ENCODE data around the gene UNC5B. TPM values are rescaled to one million over a fixed set of nuclear protein-coding genes. Genes with fewer than 3 reads are reported as not detected.

UNC5B gene
- polyA plus RNA-seq, 3 donors from 2014 or later = 0.06 to 0.34 TPM; not detected in 1

GRCh38 chr10:71197955-71198354, 14.4 kb upstream of the UNC5B start:
- Mint-ChIP-seq H3K36me3 (peaks cover 0 to 3% (median 0%) of the 10 kb centered on the region in 3 donors), H3K27ac (no peak overlapping the region), H3K4me3 (no peak overlapping the region), H3K27me3 (ENCODE audit: low read depth in 3 of 3) (peaks cover 0 to 4% (median 3%) of the 10 kb centered on the region in 3 donors), H3K4me1 (no peaks in the 10 kb centered on the region), H3K9me3 (peaks cover 0 to 16% (median 8%) of the 10 kb centered on the region in 6 donors)
- DNase-seq = no peak

- no peak overlapping the region for H3K27ac Mint-ChIP-seq
- H3K4me1 Mint-ChIP-seq = no peaks in the 10 kb centered on the region
- no peak overlapping the region for H3K4me3 Mint-ChIP-seq
- H3K36me3 Mint-ChIP-seq = peaks cover 0 to 3% (median 0%) of the 10 kb centered on the region in 3 donors
- peaks cover 0 to 16% (median 8%) of the 10 kb centered on the region in 6 donors for H3K9me3 Mint-ChIP-seq
- H3K27me3 Mint-ChIP-seq (ENCODE audit: low read depth in 3 of 3) = peaks cover 0 to 4% (median 0%) of the 10 kb centered on the region in 3 donors
- no peak for DNase-seq
Observed at GRCh38 chr10:71201849-71202248, 10.5 kb upstream of the UNC5B start.

- H3K27ac Mint-ChIP-seq = no peak overlapping the region
- no peak for DNase-seq
- H3K9me3 Mint-ChIP-seq = peaks cover 0 to 15% (median 8%) of the 10 kb centered on the region in 6 donors
- H3K27me3 Mint-ChIP-seq (ENCODE audit: low read depth in 3 of 3) = peaks cover 0 to 6% (median 0%) of the 10 kb centered on the region in 3 donors
- peaks cover 0 to 3% (median 0%) of the 10 kb centered on the region in 3 donors for H3K36me3 Mint-ChIP-seq
- no peak overlapping the region for H3K4me3 Mint-ChIP-seq
- no peaks in the 10 kb centered on the region for H3K4me1 Mint-ChIP-seq
Observed at GRCh38 chr10:71202314-71202713, 10.1 kb upstream of the UNC5B start.

DNA sequence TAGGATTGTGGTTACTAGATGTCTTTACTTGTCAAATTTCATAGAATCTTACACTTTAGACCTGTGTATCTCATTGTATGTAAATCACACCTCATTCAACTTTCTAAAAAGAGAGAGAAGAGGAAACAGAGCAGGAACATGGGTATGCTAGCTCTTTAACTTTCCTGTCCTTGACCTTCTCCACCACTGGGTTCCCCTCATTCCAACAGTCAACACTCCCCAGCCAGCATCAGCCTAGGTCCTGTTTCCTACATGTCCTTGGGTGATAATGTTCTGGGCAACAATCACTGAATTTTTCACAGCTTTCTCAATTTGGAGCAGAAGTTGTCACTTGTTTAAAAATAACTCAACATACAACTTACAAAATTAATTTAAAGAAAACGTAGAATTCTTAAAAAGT, 9.2 kb upstream of the UNC5B start:
- H3K4me3 Mint-ChIP-seq = no peak overlapping the region
- no peaks in the 10 kb centered on the region for H3K36me3 Mint-ChIP-seq
- peaks cover 0 to 10% (median 5%) of the 10 kb centered on the region in 6 donors for H3K9me3 Mint-ChIP-seq
- DNase-seq = no peak
- H3K4me1 Mint-ChIP-seq = no peaks in the 10 kb centered on the region
- H3K27ac Mint-ChIP-seq = no peak overlapping the region
- H3K27me3 Mint-ChIP-seq (ENCODE audit: low read depth in 3 of 3) = peaks cover 0 to 7% (median 4%) of the 10 kb centered on the region in 3 donors

DNA sequence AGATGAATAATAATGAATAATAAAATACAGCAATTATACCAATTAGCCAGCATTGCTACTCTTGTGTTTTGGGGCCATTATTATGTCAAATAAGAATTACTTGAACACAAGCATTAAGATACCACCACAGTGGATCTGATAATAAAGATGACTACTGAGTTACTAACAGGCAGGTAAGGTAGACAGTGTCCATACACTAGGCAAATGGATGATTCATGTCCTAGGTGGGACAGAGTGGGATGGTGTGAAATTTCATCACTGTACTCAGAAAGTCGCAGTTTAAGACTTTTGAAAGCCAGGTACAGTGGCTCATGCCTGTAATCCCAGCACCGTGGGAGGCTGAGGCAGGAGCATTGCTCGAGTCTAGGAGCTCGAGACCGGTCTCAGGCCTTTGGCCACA, 8.7 kb upstream of the UNC5B start:
- H3K4me1 Mint-ChIP-seq = no peaks in the 10 kb centered on the region
- peaks cover 0 to 4% (median 1%) of the 10 kb centered on the region in 6 donors for H3K9me3 Mint-ChIP-seq
- no peaks in the 10 kb centered on the region for H3K36me3 Mint-ChIP-seq
- DNase-seq = no peak
- no peak overlapping the region for H3K27ac Mint-ChIP-seq
- no peak overlapping the region for H3K4me3 Mint-ChIP-seq
- H3K27me3 Mint-ChIP-seq (ENCODE audit: low read depth in 3 of 3) = peaks cover 0 to 7% (median 4%) of the 10 kb centered on the region in 3 donors

GRCh38 chr10:71204746-71205145, 7.6 kb upstream of the UNC5B start:
- no peak for DNase-seq
- Mint-ChIP-seq H3K36me3 (no peaks in the 10 kb centered on the region), H3K4me1 (no peaks in the 10 kb centered on the region), H3K27me3 (ENCODE audit: low read depth in 3 of 3) (peaks cover under 1 to 6% (median 4%) of the 10 kb centered on the region in 3 donors), H3K4me3 (no peak overlapping the region), H3K27ac (no peak overlapping the region), H3K9me3 (peaks cover 0 to 2% (median 0%) of the 10 kb centered on the region in 6 donors)

GRCh38 chr10:71205468-71205867, 6.9 kb upstream of the UNC5B start:
- Mint-ChIP-seq H3K4me3 (no peak overlapping the region), H3K4me1 (no peaks in the 10 kb centered on the region), H3K36me3 (no peaks in the 10 kb centered on the region), H3K9me3 (peaks cover 0 to 2% (median 0%) of the 10 kb centered on the region in 6 donors), H3K27me3 (ENCODE audit: low read depth in 3 of 3) (peaks cover 3 to 7% (median 6%) of the 10 kb centered on the region in 3 donors), H3K27ac (no peak overlapping the region)
- DNase-seq = no peak

- no peak overlapping the region for H3K27ac Mint-ChIP-seq
- peaks cover 5% of the 10 kb centered on the region in 2 donors for H3K4me1 Mint-ChIP-seq
- H3K4me3 Mint-ChIP-seq = no peak overlapping the region
- no peaks in the 10 kb centered on the region for H3K36me3 Mint-ChIP-seq
- no peak for DNase-seq
- peaks cover 3 to 15% (median 10%) of the 10 kb centered on the region in 3 donors for H3K27me3 Mint-ChIP-seq (ENCODE audit: low read depth in 3 of 3)
- peaks cover 0 to 2% (median 0%) of the 10 kb centered on the region in 6 donors for H3K9me3 Mint-ChIP-seq
Observed at GRCh38 chr10:71206911-71207310, 5.5 kb upstream of the UNC5B start.

- peaks cover 7% of the 10 kb centered on the region in 2 donors for H3K4me1 Mint-ChIP-seq
- peaks cover 0 to 2% (median 0%) of the 10 kb centered on the region in 6 donors for H3K9me3 Mint-ChIP-seq
- DNase-seq = no peak
- H3K27me3 Mint-ChIP-seq (ENCODE audit: low read depth in 3 of 3) = peaks cover 3 to 15% (median 10%) of the 10 kb centered on the region in 3 donors
- no peaks in the 10 kb centered on the region for H3K36me3 Mint-ChIP-seq
- H3K27ac Mint-ChIP-seq = no peak overlapping the region
- H3K4me3 Mint-ChIP-seq = no peak overlapping the region
Observed at GRCh38 chr10:71207578-71207977, 4.8 kb upstream of the UNC5B start.

DNA sequence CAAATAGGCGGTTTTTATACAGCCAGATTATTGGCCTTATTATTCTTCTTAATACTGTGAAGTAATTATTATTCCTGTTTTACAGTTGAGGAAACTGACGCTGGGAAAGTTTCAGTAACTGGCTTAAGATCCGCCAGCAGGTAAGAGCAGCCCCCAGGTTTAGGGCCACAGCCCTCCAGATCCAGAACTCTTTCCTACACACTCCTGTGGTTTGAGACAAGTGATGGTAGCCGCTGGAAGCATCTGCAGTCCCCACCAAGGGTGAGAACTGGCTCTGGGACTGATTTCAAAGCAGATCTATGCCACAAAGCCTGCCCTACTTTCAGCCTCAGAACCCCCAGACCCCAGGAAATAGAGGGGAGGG, 3.0 kb upstream of the UNC5B start:
- Mint-ChIP-seq H3K36me3 (no peaks in the 10 kb centered on the region), H3K27ac (no peak overlapping the region), H3K27me3 (ENCODE audit: low read depth in 3 of 3) (peaks cover 6 to 17% (median 11%) of the 10 kb centered on the region in 3 donors), H3K4me1 (peaks cover 7 to 14% of the 10 kb centered on the region in 2 donors), H3K9me3 (peaks cover 0 to 2% (median 0%) of the 10 kb centered on the region in 6 donors), H3K4me3 (no peak overlapping the region)
- no peak for DNase-seq

GRCh38 chr10:71209731-71210541, 2.4 kb upstream of the UNC5B start:
- no peak for DNase-seq
- H3K4me3 Mint-ChIP-seq = no peak overlapping the region
- H3K27ac Mint-ChIP-seq = no peak overlapping the region
- H3K36me3 Mint-ChIP-seq = no peaks in the 10 kb centered on the region
- H3K27me3 Mint-ChIP-seq (ENCODE audit: low read depth in 3 of 3) = peaks cover 9 to 23% (median 11%) of the 10 kb centered on the region in 3 donors
- peaks cover 0 to 2% (median 0%) of the 10 kb centered on the region in 6 donors for H3K9me3 Mint-ChIP-seq
- H3K4me1 Mint-ChIP-seq = peaks cover 7 to 14% of the 10 kb centered on the region in 2 donors

- H3K4me1 Mint-ChIP-seq = peaks cover 7 to 14% of the 10 kb centered on the region in 2 donors
- H3K27ac Mint-ChIP-seq = no peak overlapping the region
- no peak for DNase-seq
- H3K36me3 Mint-ChIP-seq = no peaks in the 10 kb centered on the region
- H3K27me3 Mint-ChIP-seq (ENCODE audit: low read depth in 3 of 3) = peaks cover 10 to 24% (median 14%) of the 10 kb centered on the region in 3 donors
- H3K4me3 Mint-ChIP-seq = peak overlapping the region in 2 of 5 donors; percentile 3 to 34
- peaks cover 0 to 2% (median 0%) of the 10 kb centered on the region in 6 donors for H3K9me3 Mint-ChIP-seq
Observed at GRCh38 chr10:71210542-71210871, 1.9 kb upstream of the UNC5B start.

DNA sequence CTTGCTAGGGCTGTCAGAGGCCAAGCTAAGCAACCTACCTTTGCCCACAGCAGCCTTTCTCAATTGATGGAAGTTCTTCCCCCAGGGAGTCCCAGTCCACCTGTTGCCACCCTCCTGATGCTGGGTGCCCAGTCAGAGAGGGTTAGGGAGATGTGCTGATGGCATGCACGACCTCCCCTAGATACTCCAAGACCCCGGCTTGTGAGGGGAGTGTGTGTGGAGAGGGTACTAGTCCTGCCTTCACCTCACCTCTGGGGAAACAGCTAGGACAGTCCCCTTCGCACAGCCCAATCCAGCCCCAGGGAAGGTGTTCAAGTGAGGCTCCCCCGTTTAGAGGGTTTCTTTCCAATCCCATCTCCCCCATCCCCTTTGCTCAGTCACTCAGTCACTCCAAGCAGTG, 1.3 kb upstream of the UNC5B start:
- Mint-ChIP-seq H3K4me3 (peak overlapping the region in 1 of 5 donors; percentile 78), H3K4me1 (peaks cover 7 to 14% of the 10 kb centered on the region in 2 donors), H3K27ac (no peak overlapping the region), H3K27me3 (ENCODE audit: low read depth in 3 of 3) (peaks cover 10 to 24% (median 17%) of the 10 kb centered on the region in 3 donors), H3K9me3 (peaks cover 0 to 2% (median 0%) of the 10 kb centered on the region in 6 donors), H3K36me3 (no peaks in the 10 kb centered on the region)
- DNase-seq = no peak

DNA sequence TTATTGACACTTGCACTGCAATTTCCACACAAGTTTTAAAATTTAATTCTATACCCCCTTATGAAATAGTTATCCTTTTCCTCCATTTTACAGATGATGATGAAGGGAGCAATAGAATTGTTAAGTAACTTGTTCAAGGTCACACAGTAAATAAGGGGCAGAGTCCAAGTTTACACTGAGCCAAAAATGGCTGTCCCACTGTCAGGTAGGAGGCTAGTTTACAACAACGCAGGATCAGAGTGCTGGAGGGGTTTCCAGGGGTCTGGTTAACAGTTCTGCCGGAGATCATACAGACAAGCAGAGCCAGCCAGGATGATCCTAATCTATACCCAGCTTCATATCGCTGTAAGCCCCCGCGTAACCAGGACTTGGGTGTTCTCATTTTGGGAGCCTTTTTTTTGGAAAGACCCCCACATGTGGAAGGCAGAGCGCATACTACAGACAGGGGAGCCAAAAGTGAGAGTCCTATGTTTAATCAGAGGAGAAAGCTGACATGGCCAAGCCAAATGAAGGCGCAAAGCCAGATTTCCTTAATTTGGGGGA, 524 bp upstream of the UNC5B start:
- Mint-ChIP-seq H3K27me3 (ENCODE audit: low read depth in 3 of 3) (peaks cover 10 to 28% (median 21%) of the 10 kb centered on the region in 3 donors), H3K9me3 (peaks cover 0 to 2% (median 0%) of the 10 kb centered on the region in 6 donors), H3K27ac (no peak overlapping the region), H3K4me1 (peaks cover 7 to 14% of the 10 kb centered on the region in 2 donors), H3K4me3 (peak overlapping the region; percentile 52 to 78 (median 68)), H3K36me3 (no peaks in the 10 kb centered on the region)
- no peak for DNase-seq
